ENCODE results near the gene MRAP. TPM values are rescaled to one million over a fixed set of nuclear protein-coding genes. Genes with fewer than 3 reads are reported as not detected.

The MRAP gene
- total RNA-seq, 1 donor: not detected

DNA sequence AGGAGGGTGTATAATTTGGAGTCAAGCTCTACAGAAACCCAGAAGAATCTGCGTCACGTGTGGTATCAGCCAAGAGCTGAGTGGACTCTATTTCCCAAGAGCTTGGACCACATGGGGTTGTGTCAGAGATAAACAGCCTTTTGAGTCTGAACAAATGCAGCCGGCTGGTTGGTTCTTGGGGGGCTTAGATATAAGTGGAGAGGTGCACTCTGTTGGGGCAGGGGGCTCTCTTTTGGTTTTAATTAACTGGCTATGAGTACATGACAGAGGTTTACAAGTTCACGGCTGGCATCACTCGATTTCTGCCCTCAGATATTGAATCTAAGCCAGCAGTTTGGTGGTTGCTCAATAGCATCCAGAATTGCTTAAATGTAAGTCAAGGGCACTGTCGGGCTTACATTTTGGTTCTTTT, 501 bp upstream of the MRAP start:
- H3K4me3 ChIP-seq (ENCODE audit: low read depth, low read length): no peak overlapping the region
- TF ChIP-seq, protein P1, sequence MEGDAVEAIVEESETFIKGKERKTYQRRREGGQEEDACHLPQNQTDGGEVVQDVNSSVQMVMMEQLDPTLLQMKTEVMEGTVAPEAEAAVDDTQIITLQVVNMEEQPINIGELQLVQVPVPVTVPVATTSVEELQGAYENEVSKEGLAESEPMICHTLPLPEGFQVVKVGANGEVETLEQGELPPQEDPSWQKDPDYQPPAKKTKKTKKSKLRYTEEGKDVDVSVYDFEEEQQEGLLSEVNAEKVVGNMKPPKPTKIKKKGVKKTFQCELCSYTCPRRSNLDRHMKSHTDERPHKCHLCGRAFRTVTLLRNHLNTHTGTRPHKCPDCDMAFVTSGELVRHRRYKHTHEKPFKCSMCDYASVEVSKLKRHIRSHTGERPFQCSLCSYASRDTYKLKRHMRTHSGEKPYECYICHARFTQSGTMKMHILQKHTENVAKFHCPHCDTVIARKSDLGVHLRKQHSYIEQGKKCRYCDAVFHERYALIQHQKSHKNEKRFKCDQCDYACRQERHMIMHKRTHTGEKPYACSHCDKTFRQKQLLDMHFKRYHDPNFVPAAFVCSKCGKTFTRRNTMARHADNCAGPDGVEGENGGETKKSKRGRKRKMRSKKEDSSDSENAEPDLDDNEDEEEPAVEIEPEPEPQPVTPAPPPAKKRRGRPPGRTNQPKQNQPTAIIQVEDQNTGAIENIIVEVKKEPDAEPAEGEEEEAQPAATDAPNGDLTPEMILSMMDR (IDR thresholded peaks at IDR 0.05; ENCODE audit: insufficient read depth, low read depth, low read length): no peak
- peak; percentile 69 for DNase-seq (ENCODE audit: low read depth)

DNA sequence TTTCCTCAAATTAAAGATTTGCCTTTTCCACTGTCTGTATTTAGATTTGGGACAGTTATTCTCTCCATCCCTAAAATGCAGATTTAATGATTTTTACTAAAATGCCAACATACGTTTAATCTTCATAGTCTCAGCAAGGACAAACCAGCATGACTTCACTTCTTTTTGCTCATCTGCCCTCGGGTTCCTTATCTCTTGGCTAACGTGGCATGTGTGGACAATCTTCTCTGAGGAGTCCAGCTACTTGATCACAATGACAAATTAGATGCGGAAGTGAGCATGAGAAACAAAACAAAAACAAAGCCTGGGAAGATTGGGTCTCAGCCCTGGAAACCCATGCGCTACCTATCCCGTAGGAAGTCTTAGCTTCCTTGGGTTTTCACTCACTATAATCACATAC, 1.0 kb downstream of the MRAP start:
- TF ChIP-seq, protein P1 (IDR thresholded peaks at IDR 0.05; ENCODE audit: insufficient read depth, low read depth, low read length): no peak
- H3K4me3 ChIP-seq (ENCODE audit: low read depth, low read length): no peak overlapping the region
- DNase-seq (ENCODE audit: low read depth): no peak

DNA sequence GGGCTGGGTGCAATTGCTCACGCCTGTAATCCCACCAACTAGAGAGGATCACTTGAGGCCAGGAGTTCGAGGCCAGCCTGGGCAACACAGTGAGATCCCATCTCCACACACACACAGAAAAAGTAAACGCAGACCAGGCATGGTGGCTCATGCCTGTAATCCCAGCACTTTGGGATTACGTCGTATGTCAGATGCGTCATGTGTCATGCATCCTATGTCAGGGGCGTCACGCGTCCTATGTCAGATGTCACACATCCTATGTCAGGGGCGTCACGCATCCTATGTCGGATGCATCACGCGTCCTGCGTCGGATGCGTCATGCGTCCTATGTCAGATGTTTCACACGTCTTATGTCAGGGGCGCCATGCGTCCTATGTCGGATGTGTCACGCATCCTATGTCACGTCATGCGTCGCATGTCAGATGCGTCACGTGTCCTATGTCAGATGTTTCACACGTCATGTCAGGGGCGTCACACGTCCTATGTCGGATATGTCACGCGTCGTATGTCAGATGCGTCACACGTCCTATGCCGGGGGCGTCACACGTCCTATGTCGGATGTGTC, 1.5 kb downstream of the MRAP start:
- TF ChIP-seq, protein P1 (IDR thresholded peaks at IDR 0.05; ENCODE audit: insufficient read depth, low read depth, low read length): no peak
- no peak for DNase-seq (ENCODE audit: low read depth)
- H3K4me3 ChIP-seq (ENCODE audit: low read depth, low read length): no peak overlapping the region

DNA sequence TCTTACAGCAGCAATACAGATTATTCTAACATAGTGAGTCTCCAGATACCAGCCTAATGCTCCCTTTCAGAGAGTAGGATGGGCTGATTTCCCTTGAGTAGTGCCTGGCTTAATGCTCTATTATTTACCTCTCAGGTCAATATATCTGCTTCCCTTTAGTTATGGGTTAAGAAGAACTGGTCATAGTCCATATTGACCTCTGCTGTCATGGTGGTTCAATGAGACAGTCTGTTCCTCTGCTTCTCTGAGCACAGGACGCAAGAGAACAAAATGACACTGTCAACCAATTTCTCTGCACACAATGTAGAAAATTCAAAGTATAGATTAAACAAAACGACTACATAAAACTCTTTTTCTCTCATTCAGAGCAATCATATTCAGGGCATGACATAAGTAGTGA, 2.9 kb downstream of the MRAP start:
- no peak for DNase-seq (ENCODE audit: low read depth)
- TF ChIP-seq, protein P1 (IDR thresholded peaks at IDR 0.05; ENCODE audit: insufficient read depth, low read depth, low read length): no peak

DNA sequence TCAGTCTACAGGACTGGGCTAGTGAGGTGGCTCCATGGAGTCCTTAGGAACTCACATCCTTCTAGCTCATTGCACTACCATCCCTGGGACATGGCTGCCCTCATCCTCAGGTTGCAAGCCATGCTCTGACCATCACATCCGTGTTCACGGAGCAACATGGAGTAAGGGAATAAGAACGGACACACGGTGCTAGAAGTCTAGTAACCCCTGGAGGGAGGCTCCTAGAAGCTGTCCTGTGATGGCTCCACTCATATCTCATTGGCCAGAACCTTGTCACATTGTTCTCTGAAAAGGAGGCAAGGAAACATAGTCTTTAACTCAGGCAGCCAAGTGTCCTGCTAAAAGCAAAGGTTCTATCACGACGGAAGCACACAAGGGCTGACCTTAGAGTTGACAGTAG, 3.9 kb downstream of the MRAP start:
- no peak overlapping the region for H3K4me3 ChIP-seq (ENCODE audit: low read depth, low read length)
- no peak for DNase-seq (ENCODE audit: low read depth)
- TF ChIP-seq, protein P1 (IDR thresholded peaks at IDR 0.05; ENCODE audit: insufficient read depth, low read depth, low read length): no peak

More for the DNA sequence above, 2.9 kb downstream of the MRAP start:
- no peak overlapping the region for H3K4me3 ChIP-seq (ENCODE audit: low read depth, low read length)

DNA sequence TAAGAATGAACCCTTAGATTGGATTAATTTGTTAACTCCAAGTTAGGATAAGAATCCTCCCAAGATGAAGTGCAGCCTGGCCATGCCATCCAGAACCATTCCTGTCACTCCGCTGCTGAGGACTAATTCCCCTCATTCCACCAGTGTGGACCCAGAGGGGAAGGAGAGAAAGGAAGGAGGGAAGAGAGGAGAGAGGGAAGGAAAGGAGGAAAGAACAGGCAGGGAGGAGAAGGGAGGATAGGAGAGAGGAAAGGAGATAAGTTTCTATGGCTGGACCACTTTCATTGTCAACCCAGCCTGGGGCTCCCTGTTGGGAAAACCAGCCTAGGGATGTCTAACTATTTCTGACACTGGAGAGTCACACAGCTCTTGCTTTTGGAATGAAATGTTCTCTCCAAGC, 4.7 kb downstream of the MRAP start:
- DNase-seq (ENCODE audit: low read depth): no peak
- no peak overlapping the region for H3K4me3 ChIP-seq (ENCODE audit: low read depth, low read length)
- TF ChIP-seq, protein P1 (IDR thresholded peaks at IDR 0.05; ENCODE audit: insufficient read depth, low read depth, low read length): no peak

DNA sequence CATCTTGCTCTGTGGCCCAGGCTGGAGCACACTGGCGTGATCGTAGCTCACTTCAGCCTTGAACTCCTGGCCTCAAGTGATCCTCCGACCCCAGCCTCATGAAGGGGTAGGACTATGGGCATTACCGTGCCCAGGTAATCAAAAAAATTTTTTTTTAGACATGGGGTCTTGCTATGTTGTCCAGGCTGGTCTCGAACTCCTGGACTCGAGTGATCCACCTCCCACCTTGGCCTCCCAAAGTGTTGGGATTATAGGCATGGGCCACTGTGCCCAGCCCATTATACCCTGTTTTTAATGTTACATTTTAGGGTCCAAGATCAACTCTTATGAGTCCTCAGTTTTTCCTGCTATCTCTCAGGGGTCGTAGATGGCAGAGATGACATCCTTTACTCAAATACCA, 6.3 kb downstream of the MRAP start:
- no peak for DNase-seq (ENCODE audit: low read depth)
- TF ChIP-seq, protein P1 (IDR thresholded peaks at IDR 0.05; ENCODE audit: insufficient read depth, low read depth, low read length): no peak
- no peak overlapping the region for H3K4me3 ChIP-seq (ENCODE audit: low read depth, low read length)

All from fibroblast of villous mesenchyme (primary cell).